ENCODE data around the gene TRPC1. TPM values are rescaled to one million over a fixed set of nuclear protein-coding genes. Genes with fewer than 3 reads are reported as not detected.
A peak's percentile ranks its signal among the peaks of the same experiment; 100 is the strongest.

TRPC1 gene
- polyA plus RNA-seq, 1 of the 3 experiments (the other 2 are of a cell fraction): 9.6 TPM

- TF ChIP-seq USF1 (IDR thresholded peaks at IDR 0.05; ENCODE audit: borderline replicate concordance, low read depth): no peak
Measured at GRCh38 chr3:142852009-142852408, 128.2 kb downstream of the TRPC1 start (continued).

GRCh38 chr3:142853270-142854168, 129.7 kb downstream of the TRPC1 start:
- WGBS (ENCODE audit: low lambda C conversion rate): 30% methylated on average over 10 of the region's 10 CpGs
- no peaks in the 10 kb centered on the region for H4K20me1 ChIP-seq (ENCODE audit: insufficient read depth)
- peaks cover 20% of the 10 kb centered on the region for H3F3A ChIP-seq (replicated peaks; ENCODE audit: insufficient read depth)
- TF ChIP-seq TCF12 (IDR thresholded peaks at IDR 0.05) (peak; percentile 38; the same call in 1 of the 2 replicates), ZBTB33 (IDR thresholded peaks at IDR 0.05; ENCODE audit: borderline replicate concordance, low read depth) (no peak), EP300 (IDR thresholded peaks at IDR 0.05; ENCODE audit: borderline replicate concordance in 1 of 2, low read depth in 1 of 2, low read length in 1 of 2) (peak in 1 of 2 experiments; percentile 40; a peak in 1 of 4 replicates), RXRA (IDR thresholded peaks at IDR 0.05; ENCODE audit: borderline replicate concordance, low read depth) (no peak), MXI1 (IDR thresholded peaks at IDR 0.05; ENCODE audit: low read depth, low read length) (no peak), FOSL2 (IDR thresholded peaks at IDR 0.05; ENCODE audit: borderline replicate concordance, low read depth) (peak; percentile 82), TEAD4 (IDR thresholded peaks at IDR 0.05; ENCODE audit: borderline replicate concordance, insufficient read depth) (0 out of 2 replicates have a peak, but pooled peaks have one; percentile 28), NFIC (IDR thresholded peaks at IDR 0.05; ENCODE audit: borderline replicate concordance) (peak; percentile 72), JUND (IDR thresholded peaks at IDR 0.05) (peak; percentile 69), YY1 (IDR thresholded peaks at IDR 0.05; ENCODE audit: low read depth) (no peak), PBX3 (IDR thresholded peaks at IDR 0.05) (0 out of 2 replicates have a peak, but pooled peaks have one; percentile 40), FOXJ3 (CRISPR knock-in tag; IDR thresholded peaks at IDR 0.05) (no peak)
- H3K79me2 ChIP-seq (ENCODE audit: insufficient read depth): no peaks in the 10 kb centered on the region
- H3K36me3 ChIP-seq (replicated peaks in 1 of 2; ENCODE audit: control insufficient read depth in 1 of 2, insufficient read depth in 2 of 2, low read length in 1 of 2): no peaks in the 10 kb centered on the region
- H3K9me3 ChIP-seq: no peaks in the 10 kb centered on the region
- peaks cover 0 to 29% of the 10 kb centered on the region in 2 experiments; a peak in 3 of 4 replicates for H3K4me1 ChIP-seq (ENCODE audit: control insufficient read depth in 1 of 2, insufficient read depth in 2 of 2, low read depth in 1 of 2, low read length in 1 of 2)
- H3K27me3 ChIP-seq (ENCODE audit: insufficient read depth): no peaks in the 10 kb centered on the region
- CTCF ChIA-PET: interaction anchor here (0.9 to 2.2 kb wide), 5 partner anchors 10 to 141 kb away, joined by 3 to 15 read pairs (median 4); no protein-coding TSS in a partner anchor
- H3K4me2 ChIP-seq: peak overlapping the region; percentile 34
- H3K4me3 ChIP-seq (ENCODE audit: low read depth in 2 of 2, low read length in 1 of 2): 0 out of 4 replicates have a peak overlapping the region, but pooled peaks of 1 of the 2 experiments have one; percentile 9
- H3K9ac ChIP-seq: no peak overlapping the region; the same call in 1 of the 2 replicates
- H2AFZ ChIP-seq (ENCODE audit: low read depth): no peak overlapping the region
- DNase-seq: no peak
- no peaks in the 10 kb centered on the region for H3K9me2 ChIP-seq
- peak overlapping the region in 1 of 2 experiments; percentile 23; a peak in 1 of 4 replicates for H3K27ac ChIP-seq (ENCODE audit: low read depth in 2 of 2, low read length in 1 of 2)
- POLR2A ChIA-PET: no interaction called here
